ENCODE data around the gene GHR. TPM values are rescaled to one million over a fixed set of nuclear protein-coding genes. Genes with fewer than 3 reads are reported as not detected.

Gene GHR
- polyA plus RNA-seq, 3 donors = not detected

GRCh38 chr5:42641336-42642005 lies 218.2 kb downstream of the GHR start:
- Mint-ChIP-seq H3K27me3 (ENCODE audit: low read depth in 3 of 3) (peaks cover 0 to 10% (median 3%) of the 10 kb centered on the region in 3 donors), H3K9me3 (peaks cover 0 to 2% (median 0%) of the 10 kb centered on the region in 7 donors), H3K36me3 (no peaks in the 10 kb centered on the region), H3K4me1 (no peaks in the 10 kb centered on the region), H3K27ac (no peak overlapping the region), H3K4me3 (no peak overlapping the region)
- Histone ChIP-seq H3K27me3 (ENCODE audit: control insufficient read depth in 2 of 2, insufficient read depth in 2 of 2, low read length in 2 of 2) (no peaks in the 10 kb centered on the region), H2AFZ (ENCODE audit: insufficient read depth, low read depth, low read length, poor library complexity, severe bottlenecking) (no peak overlapping the region), H3K79me2 (ENCODE audit: insufficient read depth, low read length) (no peaks in the 10 kb centered on the region), H3K4me3 (replicated peaks in 1 of 3; ENCODE audit: low read depth in 2 of 3, low read length in 3 of 3) (no peak overlapping the region), H4K20me1 (ENCODE audit: insufficient read depth, low read length) (no peaks in the 10 kb centered on the region), H3K9ac (ENCODE audit: insufficient read depth, low read length, poor library complexity, severe bottlenecking) (no peak overlapping the region), H3K4me1 (ENCODE audit: control insufficient read depth in 1 of 2, insufficient read depth in 2 of 2, low read length in 2 of 2) (no peaks in the 10 kb centered on the region), H3K36me3 (replicated peaks in 1 of 2; ENCODE audit: control insufficient read depth in 1 of 2, insufficient read depth in 2 of 2, low read length in 2 of 2) (no peaks in the 10 kb centered on the region), H3K27ac (ENCODE audit: low read depth in 1 of 2, low read length in 2 of 2) (no peak overlapping the region), H3K9me3 (replicated peaks in 1 of 2; ENCODE audit: control insufficient read depth in 1 of 2, insufficient read depth in 1 of 2, low read length in 2 of 2) (no peaks in the 10 kb centered on the region), H3K4me2 (replicated peaks; ENCODE audit: extremely low read depth, low read length, poor library complexity, severe bottlenecking) (no peak overlapping the region)
- DNase-seq = no peak
- WGBS (ENCODE audit: insufficient coverage) = no CpG with 5 or more reads among the region's 4 CpGs
- TF ChIP-seq, protein P1, sequence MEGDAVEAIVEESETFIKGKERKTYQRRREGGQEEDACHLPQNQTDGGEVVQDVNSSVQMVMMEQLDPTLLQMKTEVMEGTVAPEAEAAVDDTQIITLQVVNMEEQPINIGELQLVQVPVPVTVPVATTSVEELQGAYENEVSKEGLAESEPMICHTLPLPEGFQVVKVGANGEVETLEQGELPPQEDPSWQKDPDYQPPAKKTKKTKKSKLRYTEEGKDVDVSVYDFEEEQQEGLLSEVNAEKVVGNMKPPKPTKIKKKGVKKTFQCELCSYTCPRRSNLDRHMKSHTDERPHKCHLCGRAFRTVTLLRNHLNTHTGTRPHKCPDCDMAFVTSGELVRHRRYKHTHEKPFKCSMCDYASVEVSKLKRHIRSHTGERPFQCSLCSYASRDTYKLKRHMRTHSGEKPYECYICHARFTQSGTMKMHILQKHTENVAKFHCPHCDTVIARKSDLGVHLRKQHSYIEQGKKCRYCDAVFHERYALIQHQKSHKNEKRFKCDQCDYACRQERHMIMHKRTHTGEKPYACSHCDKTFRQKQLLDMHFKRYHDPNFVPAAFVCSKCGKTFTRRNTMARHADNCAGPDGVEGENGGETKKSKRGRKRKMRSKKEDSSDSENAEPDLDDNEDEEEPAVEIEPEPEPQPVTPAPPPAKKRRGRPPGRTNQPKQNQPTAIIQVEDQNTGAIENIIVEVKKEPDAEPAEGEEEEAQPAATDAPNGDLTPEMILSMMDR (IDR thresholded peaks at IDR 0.05) = no peak
- intact Hi-C loops (cut with micrococcal nuclease) = no loop called here

DNA sequence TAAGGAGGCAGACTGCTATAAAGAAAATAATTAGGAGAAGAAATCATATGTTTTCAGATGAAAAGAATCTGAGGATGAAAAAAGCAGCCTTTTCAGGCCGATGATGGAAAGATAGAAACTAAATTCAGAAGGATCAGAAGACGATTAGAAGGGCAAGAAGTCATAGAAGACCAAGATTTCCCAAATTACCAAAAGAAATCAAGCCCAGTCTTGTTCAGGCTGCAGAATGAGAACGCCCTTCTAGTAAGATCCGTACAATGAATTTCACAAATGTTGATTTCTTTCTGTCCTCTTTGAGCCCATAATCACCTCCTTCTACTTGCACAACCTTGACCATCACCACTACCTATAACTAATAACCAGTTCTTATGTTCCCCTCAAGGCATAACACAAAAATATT lies 218.8 kb downstream of the GHR start:
- Histone ChIP-seq H3K27me3 (ENCODE audit: control insufficient read depth in 2 of 2, insufficient read depth in 2 of 2, low read length in 2 of 2) (no peaks in the 10 kb centered on the region), H3K4me1 (ENCODE audit: control insufficient read depth in 1 of 2, insufficient read depth in 2 of 2, low read length in 2 of 2) (no peaks in the 10 kb centered on the region), H2AFZ (ENCODE audit: insufficient read depth, low read depth, low read length, poor library complexity, severe bottlenecking) (no peak overlapping the region), H3K36me3 (replicated peaks in 1 of 2; ENCODE audit: control insufficient read depth in 1 of 2, insufficient read depth in 2 of 2, low read length in 2 of 2) (no peaks in the 10 kb centered on the region), H3K9ac (ENCODE audit: insufficient read depth, low read length, poor library complexity, severe bottlenecking) (no peak overlapping the region), H3K4me3 (replicated peaks in 1 of 3; ENCODE audit: low read depth in 2 of 3, low read length in 3 of 3) (no peak overlapping the region), H3K4me2 (replicated peaks; ENCODE audit: extremely low read depth, low read length, poor library complexity, severe bottlenecking) (no peak overlapping the region), H3K9me3 (replicated peaks in 1 of 2; ENCODE audit: control insufficient read depth in 1 of 2, insufficient read depth in 1 of 2, low read length in 2 of 2) (no peaks in the 10 kb centered on the region), H3K79me2 (ENCODE audit: insufficient read depth, low read length) (no peaks in the 10 kb centered on the region), H3K27ac (ENCODE audit: low read depth in 1 of 2, low read length in 2 of 2) (no peak overlapping the region), H4K20me1 (ENCODE audit: insufficient read depth, low read length) (no peaks in the 10 kb centered on the region)
- H3K4me3 Mint-ChIP-seq = no peak overlapping the region
- H3K27ac Mint-ChIP-seq = no peak overlapping the region
- TF ChIP-seq, protein P1 (IDR thresholded peaks at IDR 0.05) = no peak
- H3K9me3 Mint-ChIP-seq = peaks cover 0 to 2% (median 0%) of the 10 kb centered on the region in 7 donors
- 93% methylated on average over 2 of the region's 4 CpGs for WGBS (ENCODE audit: insufficient coverage)
- DNase-seq = no peak
- no peaks in the 10 kb centered on the region for H3K4me1 Mint-ChIP-seq
- no peaks in the 10 kb centered on the region for H3K36me3 Mint-ChIP-seq
- H3K27me3 Mint-ChIP-seq (ENCODE audit: low read depth in 3 of 3) = peaks cover 0 to 10% (median 3%) of the 10 kb centered on the region in 3 donors
- intact Hi-C loops (cut with micrococcal nuclease) = no loop called here
